Caco-2 (cell line): ENCODE results near the gene EXOC6B. TPM values are rescaled to one million over a fixed set of nuclear protein-coding genes. Genes with fewer than 3 reads are reported as not detected.

ENCODE experiments used
- BruUV-seq: library from RNA; stranded (reverse); fragments of 400-500 nt; replicated peaks from 2 replicates; lab custom pipeline; 2021; lab: Mats Ljungman, UMichigan
- CTCF ChIA-PET: fragments of 300-600 bp; sonication (Branson Sonifier 250); formaldehyde crosslinking; loops from one replicate; lab custom pipeline; 2022; ENCODE audit warnings: antibody characterized with exemption; lab: Charles Lee
- POLR2A ChIA-PET: fragments of 300-600 bp; sonication (Branson Sonifier 250); formaldehyde crosslinking; loops from one replicate; lab custom pipeline; 2022; ENCODE audit warnings: antibody characterized with exemption; lab: Charles Lee
- DNase-seq, 2 experiments: peaks; one replicate each; pipeline versions ENCODE4 v3.0.0 to v3.0.0-alpha.2; 2020 to 2022
- H3K27me3 ChIP-seq: replicated peaks from 2 replicates; pipeline ENCODE4 v1.6.0; 2011; ENCODE audit warnings: low read length; ENCODE audit not compliant: control insufficient read depth, insufficient read depth
- H3K36me3 ChIP-seq: 2 replicates; pipeline ENCODE4 v1.5.1; 2011; ENCODE audit warnings: low read length; ENCODE audit not compliant: control insufficient read depth, insufficient read depth
- H3K4me1 ChIP-seq: fragments of 250-450 bp; sonication (Bioruptor Pico); 2 replicates; pipeline ENCODE4 v1.5.1; 2020; ENCODE audit warnings: mild to moderate bottlenecking
- H3K4me3 ChIP-seq: 2 replicates; pipeline ENCODE4 v1.5.1; 2011; ENCODE audit warnings: low read depth, mild to moderate bottlenecking, control low read depth, low read length
- H3K9me3 ChIP-seq: fragments of 250-450 bp; sonication (Bioruptor Pico); 2 replicates; pipeline ENCODE4 v1.5.1; 2020; ENCODE audit warnings: mild to moderate bottlenecking, moderate library complexity
- H3K27ac Mint-ChIP-seq: one replicate; pipeline ENCODE4 v1.8.0; 2022; ENCODE audit warnings: mixed read lengths; ENCODE audit not compliant: unreplicated experiment
- H3K27me3 Mint-ChIP-seq: one replicate; pipeline ENCODE4 v1.8.0; 2022; ENCODE audit warnings: mixed read lengths; ENCODE audit not compliant: insufficient read depth, unreplicated experiment
- H3K36me3 Mint-ChIP-seq: one replicate; pipeline ENCODE4 v1.8.0; 2022; ENCODE audit warnings: mild to moderate bottlenecking, mixed read lengths; ENCODE audit not compliant: insufficient read depth, unreplicated experiment
- H3K4me1 Mint-ChIP-seq: one replicate; pipeline ENCODE4 v1.8.0; 2022; ENCODE audit warnings: low read depth, mixed read lengths; ENCODE audit not compliant: unreplicated experiment
- H3K4me3 Mint-ChIP-seq: one replicate; pipeline ENCODE4 v1.8.0; 2022; ENCODE audit warnings: mild to moderate bottlenecking, moderate library complexity, mixed read lengths; ENCODE audit not compliant: unreplicated experiment
- H3K9me3 Mint-ChIP-seq: one replicate; pipeline ENCODE4 v1.8.0; 2022; ENCODE audit warnings: mixed read lengths; ENCODE audit not compliant: unreplicated experiment
- intact Hi-C: fragments of 100-400 bp; cut with micrococcal nuclease; formaldehyde crosslinking; loops from one replicate; pipeline ENCODE4 v1.10.0; 2022; ENCODE audit not compliant: unreplicated experiment
- total RNA-seq: library from RNA; stranded (reverse); gene quantifications from 2 replicates; pipeline ENCODE4 v1.2.3, GENCODE V29; 2022
- TF ChIP-seq, protein P1 (sequence below), 2 experiments: fragments of 200-600 bp in 1 of 2; IDR thresholded peaks; 1 replicate in 1 of 2; 2 replicates in 1 of 2; pipeline versions ENCODE4 v1.5.1 to v1.8.0; 2011 to 2022; ENCODE audit warnings: antibody characterized with exemption in 1 of 2, control low read depth in 1 of 2, inconsistent platforms in 1 of 2, low read depth in 1 of 2, low read length in 1 of 2, mild to moderate bottlenecking in 1 of 2, moderate library complexity in 1 of 2; ENCODE audit not compliant: insufficient read depth in 1 of 2, severe bottlenecking in 1 of 2, unreplicated experiment in 1 of 2

Gene EXOC6B
- total RNA-seq, 1 experiment from 2014 or later: 36.1 TPM

DNA sequence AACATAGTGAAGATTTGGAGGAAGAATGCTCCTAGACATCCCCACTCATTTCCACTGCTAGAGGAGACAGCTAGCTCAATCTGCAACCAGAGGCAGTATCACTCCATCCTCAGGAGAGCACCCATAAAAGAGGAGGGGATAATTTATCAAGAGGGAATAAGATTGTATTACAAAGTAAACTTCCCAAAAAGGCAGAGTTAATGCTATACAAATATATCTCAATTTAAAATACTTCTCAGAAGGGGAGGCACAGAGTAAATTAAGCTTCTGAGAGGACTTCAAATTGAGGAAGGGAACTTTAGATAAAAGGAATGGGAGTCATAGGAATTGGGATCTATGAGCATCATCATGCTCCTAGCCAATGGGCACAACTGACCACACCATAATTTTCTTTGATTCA is 29.1 kb downstream of the EXOC6B start:
- BruUV-seq: no TSS peak
- intact Hi-C loops: no loop called here

DNA sequence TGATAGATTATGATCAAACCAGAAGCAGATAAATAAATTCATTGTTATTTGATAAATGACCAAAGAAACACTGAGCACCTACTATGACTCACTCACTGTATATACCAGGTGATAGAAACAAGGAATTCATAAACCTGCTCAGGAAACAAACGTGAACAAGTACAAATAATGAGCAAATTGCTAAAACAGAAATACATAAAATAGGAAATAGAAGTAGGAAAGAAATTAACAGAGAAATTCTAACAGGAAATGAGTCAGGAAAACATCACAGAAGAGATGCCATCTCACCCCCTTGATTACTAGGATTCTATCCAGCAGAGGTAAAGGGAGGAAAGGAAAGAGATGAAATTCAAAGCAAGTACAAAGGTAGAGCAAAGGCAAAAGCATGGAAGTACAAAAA is 31.3 kb downstream of the EXOC6B start:
- Mint-ChIP-seq H3K27ac (no peak overlapping the region), H3K27me3 (no peaks in the 10 kb centered on the region), H3K4me3 (no peak overlapping the region), H3K9me3 (no peaks in the 10 kb centered on the region), H3K4me1 (peaks cover 14% of the 10 kb centered on the region), H3K36me3 (no peaks in the 10 kb centered on the region)
- DNase-seq: no peak
- no peaks in the 10 kb centered on the region for H3K27me3 ChIP-seq
- H3K9me3 ChIP-seq: no peaks in the 10 kb centered on the region
- CTCF ChIA-PET: no interaction called here
- no TSS peak for BruUV-seq
- intact Hi-C loops: no loop called here
- TF ChIP-seq, protein P1, sequence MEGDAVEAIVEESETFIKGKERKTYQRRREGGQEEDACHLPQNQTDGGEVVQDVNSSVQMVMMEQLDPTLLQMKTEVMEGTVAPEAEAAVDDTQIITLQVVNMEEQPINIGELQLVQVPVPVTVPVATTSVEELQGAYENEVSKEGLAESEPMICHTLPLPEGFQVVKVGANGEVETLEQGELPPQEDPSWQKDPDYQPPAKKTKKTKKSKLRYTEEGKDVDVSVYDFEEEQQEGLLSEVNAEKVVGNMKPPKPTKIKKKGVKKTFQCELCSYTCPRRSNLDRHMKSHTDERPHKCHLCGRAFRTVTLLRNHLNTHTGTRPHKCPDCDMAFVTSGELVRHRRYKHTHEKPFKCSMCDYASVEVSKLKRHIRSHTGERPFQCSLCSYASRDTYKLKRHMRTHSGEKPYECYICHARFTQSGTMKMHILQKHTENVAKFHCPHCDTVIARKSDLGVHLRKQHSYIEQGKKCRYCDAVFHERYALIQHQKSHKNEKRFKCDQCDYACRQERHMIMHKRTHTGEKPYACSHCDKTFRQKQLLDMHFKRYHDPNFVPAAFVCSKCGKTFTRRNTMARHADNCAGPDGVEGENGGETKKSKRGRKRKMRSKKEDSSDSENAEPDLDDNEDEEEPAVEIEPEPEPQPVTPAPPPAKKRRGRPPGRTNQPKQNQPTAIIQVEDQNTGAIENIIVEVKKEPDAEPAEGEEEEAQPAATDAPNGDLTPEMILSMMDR (IDR thresholded peaks at IDR 0.05; ENCODE audit: insufficient read depth in 1 of 2, low read depth in 1 of 2, low read length in 1 of 2, severe bottlenecking in 1 of 2, unreplicated experiment in 1 of 2): no peak
- POLR2A ChIA-PET: no interaction called here
- no peaks in the 10 kb centered on the region for H3K36me3 ChIP-seq
- 0 out of 2 replicates have a peak, but pooled peaks cover 4% of the 10 kb centered on the region for H3K4me1 ChIP-seq
- H3K4me3 ChIP-seq: no peak overlapping the region

More for the DNA sequence above, 29.1 kb downstream of the EXOC6B start:
- no peaks in the 10 kb centered on the region for H3K36me3 Mint-ChIP-seq
- Histone ChIP-seq H3K27me3 (no peaks in the 10 kb centered on the region), H3K36me3 (no peaks in the 10 kb centered on the region), H3K4me1 (0 out of 2 replicates have a peak, but pooled peaks cover 4% of the 10 kb centered on the region), H3K4me3 (no peak overlapping the region), H3K9me3 (no peaks in the 10 kb centered on the region)
- no peaks in the 10 kb centered on the region for H3K27me3 Mint-ChIP-seq
- H3K4me3 Mint-ChIP-seq: no peak overlapping the region
- H3K4me1 Mint-ChIP-seq: peaks cover 14% of the 10 kb centered on the region
- no peaks in the 10 kb centered on the region for H3K9me3 Mint-ChIP-seq
- no peak overlapping the region for H3K27ac Mint-ChIP-seq
- TF ChIP-seq, protein P1 (IDR thresholded peaks at IDR 0.05; ENCODE audit: insufficient read depth in 1 of 2, low read depth in 1 of 2, low read length in 1 of 2, severe bottlenecking in 1 of 2, unreplicated experiment in 1 of 2): no peak
- no peak for DNase-seq
- ChIA-PET POLR2A (interaction anchor here (0.6 kb wide), 1 partner anchor 43 kb away, joined by 3 read pairs; no protein-coding TSS in a partner anchor), CTCF (no interaction called here)

DNA sequence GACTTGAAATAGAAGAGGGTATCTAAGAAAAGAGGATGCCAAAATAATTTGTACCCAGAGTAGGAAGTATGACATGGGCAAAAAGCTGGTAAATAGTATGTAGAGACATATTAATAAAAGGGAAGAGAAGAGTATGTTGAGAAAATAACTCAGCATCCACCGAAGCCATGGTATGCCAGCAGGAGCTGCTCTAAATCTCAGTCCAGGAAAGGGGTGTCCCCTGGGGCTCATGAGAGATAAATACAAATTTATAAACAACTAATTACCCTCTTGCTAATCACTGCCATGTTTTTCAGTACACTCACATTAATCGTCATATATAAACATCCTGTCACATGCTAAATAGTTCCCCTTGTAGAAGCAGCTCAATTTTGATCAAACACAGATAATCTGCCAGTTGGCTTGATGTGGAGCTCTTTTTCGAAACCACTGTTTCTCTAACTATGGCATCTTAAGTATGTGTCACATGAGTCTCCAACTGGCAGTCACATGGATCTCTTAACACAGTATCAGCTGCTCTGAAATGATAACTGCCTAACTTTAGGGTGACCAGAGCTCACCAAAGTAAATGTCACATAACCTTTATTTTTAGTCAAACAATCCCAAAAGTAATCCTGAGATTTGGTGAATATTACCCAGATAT is 31.9 kb downstream of the EXOC6B start:
- H3K36me3 Mint-ChIP-seq: no peaks in the 10 kb centered on the region
- TF ChIP-seq, protein P1 (IDR thresholded peaks at IDR 0.05; ENCODE audit: insufficient read depth in 1 of 2, low read depth in 1 of 2, low read length in 1 of 2, severe bottlenecking in 1 of 2, unreplicated experiment in 1 of 2): no peak
- no peak for DNase-seq
- H3K4me1 ChIP-seq: 0 out of 2 replicates have a peak, but pooled peaks cover 4% of the 10 kb centered on the region
- no peaks in the 10 kb centered on the region for H3K36me3 ChIP-seq
- no TSS peak for BruUV-seq
- H3K27me3 ChIP-seq: no peaks in the 10 kb centered on the region
- CTCF ChIA-PET: no interaction called here
- no peaks in the 10 kb centered on the region for H3K9me3 ChIP-seq
- peaks cover 14% of the 10 kb centered on the region for H3K4me1 Mint-ChIP-seq
- intact Hi-C loops: no loop called here
- POLR2A ChIA-PET: no interaction called here
- no peak overlapping the region for H3K4me3 ChIP-seq
- no peak overlapping the region for H3K27ac Mint-ChIP-seq
- no peak overlapping the region for H3K4me3 Mint-ChIP-seq
- no peaks in the 10 kb centered on the region for H3K27me3 Mint-ChIP-seq
- no peaks in the 10 kb centered on the region for H3K9me3 Mint-ChIP-seq
